Activated T-helper 1 cell treated with anti-CD3 and anti-CD28 coated beads, Interleukin-12 subunit alpha, Interleukin-12 subunit beta, Interleukin-2, Interleukin-4 antibody, amounts not matched to agents 30 ng/mL and 10 ng/mL and 1 ng/mL, durations not matched to agents 14 hours and 24 hours and 36 hours (primary cell): ENCODE results near the gene GCH1. TPM values are rescaled to one million over a fixed set of nuclear protein-coding genes. Genes with fewer than 3 reads are reported as not detected.
A peak's percentile ranks its signal among the peaks of the same experiment; 100 is the strongest.
"Not testable (repeated sequence)": the region's sequence is repeated elsewhere in the genome, so short reads cannot be mapped to it uniquely, and the experiment has no call there.

ENCODE experiments used
- DNase-seq: peaks from one replicate; pipeline ENCODE4 v3.0.0; 2021; ENCODE audit warnings: low spot score
- H3K27ac Mint-ChIP-seq: one replicate; pipeline ENCODE4 v1.8.0; 2021; ENCODE audit warnings: mild to moderate bottlenecking, mixed read lengths
- H3K27me3 Mint-ChIP-seq: one replicate; pipeline ENCODE4 v1.8.0; 2022; ENCODE audit warnings: mild to moderate bottlenecking, moderate library complexity, mixed read lengths; ENCODE audit not compliant: insufficient read depth
- H3K36me3 Mint-ChIP-seq: one replicate; pipeline ENCODE4 v1.8.0; 2021; ENCODE audit warnings: low read depth, mixed read lengths
- H3K4me1 Mint-ChIP-seq: one replicate; pipeline ENCODE4 v1.8.0; 2021; ENCODE audit warnings: low read depth, mixed read lengths
- H3K4me3 Mint-ChIP-seq: one replicate; pipeline ENCODE4 v1.8.0; 2021; ENCODE audit warnings: mild to moderate bottlenecking, moderate library complexity, mixed read lengths
- H3K9me3 Mint-ChIP-seq: one replicate; pipeline ENCODE4 v1.8.0; 2021; ENCODE audit warnings: mixed read lengths
- intact Hi-C: fragments of 100-400 bp; cut with micrococcal nuclease; formaldehyde crosslinking; loops from one replicate; pipeline ENCODE4 v1.15.1; 2024
- total RNA-seq: library from RNA; stranded (reverse); gene quantifications from 2 replicates; pipeline ENCODE4 v1.2.3, GENCODE V29; 2022

Gene GCH1
- total RNA-seq, 1 donor from 2014 or later: 61.4 TPM

GRCh38 chr14:54808326-54809161, 94.1 kb downstream of the GCH1 start:
- no peak overlapping the region for H3K4me3 Mint-ChIP-seq
- H3K36me3 Mint-ChIP-seq: no peaks in the 10 kb centered on the region
- intact Hi-C loops: no loop called here
- DNase-seq: no peak
- no peaks in the 10 kb centered on the region for H3K4me1 Mint-ChIP-seq
- H3K27ac Mint-ChIP-seq: no peak overlapping the region
- H3K27me3 Mint-ChIP-seq: peaks cover 5% of the 10 kb centered on the region
- H3K9me3 Mint-ChIP-seq: no peaks in the 10 kb centered on the region

GRCh38 chr14:54807881-54808280, 94.7 kb downstream of the GCH1 start:
- Mint-ChIP-seq H3K27me3 (peaks cover 5% of the 10 kb centered on the region), H3K36me3 (no peaks in the 10 kb centered on the region), H3K4me3 (no peak overlapping the region), H3K4me1 (no peaks in the 10 kb centered on the region), H3K27ac (no peak overlapping the region), H3K9me3 (no peaks in the 10 kb centered on the region)
- intact Hi-C loops: no loop called here
- DNase-seq: no peak

- no peak for DNase-seq
- no peak overlapping the region for H3K27ac Mint-ChIP-seq
- no peak overlapping the region for H3K4me3 Mint-ChIP-seq
- no peaks in the 10 kb centered on the region for H3K9me3 Mint-ChIP-seq
- H3K27me3 Mint-ChIP-seq: peaks cover 5% of the 10 kb centered on the region
- intact Hi-C loops: no loop called here
- no peaks in the 10 kb centered on the region for H3K36me3 Mint-ChIP-seq
- H3K4me1 Mint-ChIP-seq: no peaks in the 10 kb centered on the region
Measured at GRCh38 chr14:54807428-54807827, 95.2 kb downstream of the GCH1 start.

- no peak for DNase-seq
- Mint-ChIP-seq H3K9me3 (no peaks in the 10 kb centered on the region), H3K36me3 (no peaks in the 10 kb centered on the region), H3K4me3 (no peak overlapping the region), H3K27me3 (peaks cover 5% of the 10 kb centered on the region), H3K4me1 (no peaks in the 10 kb centered on the region), H3K27ac (no peak overlapping the region)
- intact Hi-C loops: loop anchor here (1.0 kb wide), 1 partner anchor 32 kb away; no protein-coding TSS in a partner anchor
Measured at GRCh38 chr14:54806616-54807015, 96.0 kb downstream of the GCH1 start.

GRCh38 chr14:54805445-54806322, 96.9 kb downstream of the GCH1 start:
- Mint-ChIP-seq H3K36me3 (no peaks in the 10 kb centered on the region), H3K4me1 (no peaks in the 10 kb centered on the region), H3K9me3 (no peaks in the 10 kb centered on the region), H3K27me3 (peaks cover 10% of the 10 kb centered on the region), H3K4me3 (no peak overlapping the region), H3K27ac (no peak overlapping the region)
- intact Hi-C loops: loop anchor here (1.0 kb wide), 2 partner anchors 31 to 241 kb away; no protein-coding TSS in a partner anchor
- DNase-seq: peak; percentile 48

- intact Hi-C loops: loop anchor here (1.0 kb wide), 1 partner anchor 241 kb away; no protein-coding TSS in a partner anchor
- Mint-ChIP-seq H3K4me1 (no peaks in the 10 kb centered on the region), H3K4me3 (no peak overlapping the region), H3K27ac (no peak overlapping the region), H3K9me3 (no peaks in the 10 kb centered on the region), H3K36me3 (no peaks in the 10 kb centered on the region), H3K27me3 (peaks cover 16% of the 10 kb centered on the region)
- DNase-seq: no peak
Measured at GRCh38 chr14:54805070-54805444, 97.6 kb downstream of the GCH1 start.

GRCh38 chr14:54804538-54805041, 98.0 kb downstream of the GCH1 start:
- no peak overlapping the region for H3K27ac Mint-ChIP-seq
- H3K27me3 Mint-ChIP-seq: peaks cover 21% of the 10 kb centered on the region
- no peaks in the 10 kb centered on the region for H3K4me1 Mint-ChIP-seq
- no peaks in the 10 kb centered on the region for H3K36me3 Mint-ChIP-seq
- no peak for DNase-seq
- intact Hi-C loops: loop anchor here (1.0 kb wide), 1 partner anchor 240 kb away; no protein-coding TSS in a partner anchor
- no peak overlapping the region for H3K4me3 Mint-ChIP-seq
- H3K9me3 Mint-ChIP-seq: no peaks in the 10 kb centered on the region

GRCh38 chr14:54803926-54804537, 98.6 kb downstream of the GCH1 start:
- intact Hi-C loops: no loop called here
- Mint-ChIP-seq H3K4me1 (no peaks in the 10 kb centered on the region), H3K27me3 (peaks cover 23% of the 10 kb centered on the region), H3K36me3 (no peaks in the 10 kb centered on the region), H3K4me3 (no peak overlapping the region), H3K27ac (no peak overlapping the region), H3K9me3 (no peaks in the 10 kb centered on the region)
- DNase-seq: no peak

GRCh38 chr14:54803396-54803795, 99.2 kb downstream of the GCH1 start:
- Mint-ChIP-seq H3K36me3 (no peaks in the 10 kb centered on the region), H3K27me3 (peaks cover 30% of the 10 kb centered on the region), H3K9me3 (no peaks in the 10 kb centered on the region), H3K27ac (no peak overlapping the region), H3K4me3 (no peak overlapping the region), H3K4me1 (no peaks in the 10 kb centered on the region)
- intact Hi-C loops: no loop called here
- no peak for DNase-seq

- H3K27ac Mint-ChIP-seq, H3K36me3 Mint-ChIP-seq, H3K9me3 Mint-ChIP-seq, H3K4me3 Mint-ChIP-seq, DNase-seq, intact Hi-C loops, H3K4me1 Mint-ChIP-seq: not testable (repeated sequence)
- H3K27me3 Mint-ChIP-seq: peaks cover 30% of the 10 kb centered on the region
Measured at GRCh38 chr14:54801482-54801881, 101.1 kb downstream of the GCH1 start.

- intact Hi-C loops: no loop called here
Measured at GRCh38 chr14:54798465-54799124, 104.0 kb downstream of the GCH1 start.

GRCh38 chr14:54797986-54798385, 104.6 kb downstream of the GCH1 start:
- H3K9me3 Mint-ChIP-seq: peaks cover 3% of the 10 kb centered on the region
- no peak overlapping the region for H3K27ac Mint-ChIP-seq
- no peaks in the 10 kb centered on the region for H3K36me3 Mint-ChIP-seq
- H3K4me3 Mint-ChIP-seq: no peak overlapping the region
- H3K4me1 Mint-ChIP-seq: no peaks in the 10 kb centered on the region
- peaks cover 30% of the 10 kb centered on the region for H3K27me3 Mint-ChIP-seq
- intact Hi-C loops: no loop called here
- no peak for DNase-seq

More at GRCh38 chr14:54798465-54799124, 104.0 kb downstream of the GCH1 start:
- Mint-ChIP-seq H3K9me3 (peaks cover 3% of the 10 kb centered on the region), H3K27ac (no peak overlapping the region), H3K27me3 (peaks cover 30% of the 10 kb centered on the region), H3K36me3 (no peaks in the 10 kb centered on the region), H3K4me3 (no peak overlapping the region), H3K4me1 (no peaks in the 10 kb centered on the region)
- no peak for DNase-seq
